HEK293 (cell line): Measurements from ENCODE around the gene KCNAB1.

ENCODE experiments used
- CTCF ChIA-PET: fragments of 350-600 bp; formaldehyde crosslinking; extraction: SDS; loops from one replicate; lab custom pipeline; 2021; ENCODE audit warnings: antibody characterized with exemption; lab: Yijun Ruan, JAX
- POLR2A ChIA-PET: fragments of 300-600 bp; formaldehyde crosslinking; extraction: SDS; loops from one replicate; lab custom pipeline; 2020; ENCODE audit warnings: antibody characterized with exemption, inconsistent platforms; lab: Yijun Ruan, JAX
- H3K27ac ChIP-seq: fragments of 200-500 bp; sonication (Bioruptor generic); 2 replicates; pipeline ENCODE4 v1.5.1; 2014; ENCODE audit warnings: low read depth, low read length, control low read depth, inconsistent platforms; ENCODE audit errors: extremely low read depth
- H3K36me3 ChIP-seq, 2 experiments: fragments of 200-500 bp in 1 of 2; sonication (Bioruptor generic) in 1 of 2; 1 replicate in 1 of 2; 2 replicates in 1 of 2; pipeline ENCODE4 v1.5.1; 2014 to 2017; ENCODE audit warnings: inconsistent platforms in 2 of 2, low read length in 2 of 2; ENCODE audit not compliant: control insufficient read depth in 2 of 2, insufficient read depth in 1 of 2
- H3K4me1 ChIP-seq: fragments of 200-500 bp; sonication (Bioruptor generic); 2 replicates; pipeline ENCODE4 v1.5.1; 2014; ENCODE audit warnings: mild to moderate bottlenecking, low read length, inconsistent platforms; ENCODE audit not compliant: control insufficient read depth, insufficient read depth
- H3K4me3 ChIP-seq: 2 replicates; pipeline ENCODE4 v1.5.1; 2011; ENCODE audit warnings: low read depth, mild to moderate bottlenecking, control low read depth, low read length, moderate library complexity
- H3K9me3 ChIP-seq: fragments of 200-500 bp; sonication (Bioruptor generic); 2 replicates; pipeline ENCODE4 v1.5.1; 2014; ENCODE audit warnings: low read depth, low read length, inconsistent platforms; ENCODE audit not compliant: control insufficient read depth, insufficient read depth
- GFI1B ChIP-seq: fragments of 450-650 bp; formaldehyde crosslinking; IDR thresholded peaks from 2 replicates; pipeline ENCODE4 v1.5.1; 2016; ENCODE audit warnings: missing biosample characterization, missing genetic modification characterization
- GLIS1 ChIP-seq: fragments of 450-650 bp; formaldehyde crosslinking; IDR thresholded peaks from 2 replicates; pipeline ENCODE4 v1.5.1; 2016; ENCODE audit warnings: missing biosample characterization, missing genetic modification characterization
- HOXD13 ChIP-seq: sonication (generic); formaldehyde crosslinking; IDR thresholded peaks from 2 replicates; pipeline ENCODE4 v1.8.0; 2022; ENCODE audit warnings: missing genetic modification reagents, borderline replicate concordance
- KLF10 ChIP-seq: fragments of 450-650 bp; IDR thresholded peaks from 2 replicates; pipeline ENCODE4 v1.5.1; 2018; ENCODE audit warnings: missing biosample characterization, mild to moderate bottlenecking, missing genetic modification characterization
- KLF7 ChIP-seq: fragments of 450-650 bp; formaldehyde crosslinking; IDR thresholded peaks from 2 replicates; pipeline ENCODE4 v1.5.1; 2016; ENCODE audit warnings: missing biosample characterization, missing genetic modification characterization, borderline replicate concordance
- MZF1 ChIP-seq: fragments of 450-650 bp; formaldehyde crosslinking; IDR thresholded peaks from 2 replicates; pipeline ENCODE4 v1.5.1; 2017; ENCODE audit warnings: missing biosample characterization, missing genetic modification characterization, borderline replicate concordance
- WT1 ChIP-seq: fragments of 450-650 bp; formaldehyde crosslinking; IDR thresholded peaks from 2 replicates; pipeline ENCODE4 v1.5.1; 2016; ENCODE audit warnings: missing biosample characterization, missing genetic modification characterization
- ZFP37 ChIP-seq: fragments of 450-650 bp; formaldehyde crosslinking; IDR thresholded peaks from 2 replicates; pipeline ENCODE4 v1.5.1; 2016; ENCODE audit warnings: missing biosample characterization, missing genetic modification characterization
- ZFP41 ChIP-seq: fragments of 450-650 bp; formaldehyde crosslinking; IDR thresholded peaks from 2 replicates; pipeline ENCODE4 v1.5.1; 2016; ENCODE audit warnings: missing biosample characterization, missing genetic modification characterization, borderline replicate concordance
- ZNF214 ChIP-seq: fragments of 450-650 bp; formaldehyde crosslinking; IDR thresholded peaks from 2 replicates; pipeline ENCODE4 v1.5.1; 2017; ENCODE audit warnings: missing biosample characterization, mild to moderate bottlenecking, missing genetic modification characterization, borderline replicate concordance
- ZNF302 ChIP-seq: fragments of 450-650 bp; formaldehyde crosslinking; IDR thresholded peaks from 2 replicates; pipeline ENCODE4 v1.5.1; 2016; ENCODE audit warnings: missing biosample characterization, missing genetic modification characterization, low read depth
- ZNF555 ChIP-seq: fragments of 450-650 bp; formaldehyde crosslinking; conservative IDR thresholded peaks from 2 replicates; pipeline ENCODE4 v1.5.1; 2017; ENCODE audit warnings: missing biosample characterization, mild to moderate bottlenecking, missing genetic modification characterization, inconsistent platforms
- ZNF585B ChIP-seq: fragments of 450-650 bp; formaldehyde crosslinking; IDR thresholded peaks from 2 replicates; pipeline ENCODE4 v1.5.1; 2016; ENCODE audit warnings: missing biosample characterization, missing genetic modification characterization
- ZNF660 ChIP-seq: fragments of 450-650 bp; IDR thresholded peaks from 2 replicates; pipeline ENCODE4 v1.5.1; 2018; ENCODE audit warnings: missing biosample characterization, mild to moderate bottlenecking, missing genetic modification characterization
- ZNF670 ChIP-seq: fragments of 450-650 bp; formaldehyde crosslinking; IDR thresholded peaks from 2 replicates; pipeline ENCODE4 v1.5.1; 2016; ENCODE audit warnings: missing biosample characterization, missing genetic modification characterization, low read depth
- ZNF776 ChIP-seq: fragments of 450-650 bp; formaldehyde crosslinking; IDR thresholded peaks from 2 replicates; pipeline ENCODE4 v1.5.0; 2017; ENCODE audit warnings: missing biosample characterization, missing genetic modification characterization, borderline replicate concordance
- ZSCAN23 ChIP-seq: fragments of 450-650 bp; formaldehyde crosslinking; IDR thresholded peaks from 2 replicates; pipeline ENCODE4 v1.5.1; 2016; ENCODE audit warnings: missing biosample characterization, missing genetic modification characterization
- ZSCAN4 ChIP-seq: fragments of 450-650 bp; formaldehyde crosslinking; IDR thresholded peaks from 2 replicates; pipeline ENCODE4 v1.5.1; 2017; ENCODE audit warnings: missing biosample characterization, missing genetic modification characterization

Gene KCNAB1

DNA sequence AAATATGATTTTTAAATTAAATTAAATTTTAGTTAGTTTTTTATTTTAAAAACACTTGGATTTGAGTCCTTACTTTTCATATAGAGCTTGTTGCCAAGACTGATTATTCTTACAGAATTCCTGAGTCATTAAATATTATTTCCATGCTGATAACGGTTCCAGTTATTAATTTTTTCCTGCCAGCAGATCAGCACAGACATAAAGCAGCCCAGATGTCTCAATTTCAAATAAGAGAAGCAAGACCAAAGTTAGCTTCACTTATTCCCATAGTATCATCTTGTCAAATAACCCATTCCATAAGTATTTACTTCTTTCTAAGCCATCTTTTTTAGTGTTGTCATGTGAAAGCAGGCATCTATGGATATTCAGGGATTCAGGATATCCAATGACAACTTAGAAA lies 359.2 kb downstream of the KCNAB1 start:
- H3K36me3 ChIP-seq: no peaks in the 10 kb centered on the region
- ChIA-PET CTCF (no interaction called here), POLR2A (no interaction called here)
- no peak overlapping the region for H3K4me3 ChIP-seq
- no peak overlapping the region for H3K27ac ChIP-seq
- no peak for TF ChIP-seq KLF10
- no peak for TF ChIP-seq MZF1 (tag by site-specific recombination)
- TF ChIP-seq ZNF585B (tag by site-specific recombination): no peak
- no peak for TF ChIP-seq ZNF776
- TF ChIP-seq, all 188 proteins: peak for 0
- Histone ChIP-seq H3K9me3 (no peaks in the 10 kb centered on the region), H3K4me1 (no peaks in the 10 kb centered on the region)

- TF ChIP-seq ZNF214 (tag by site-specific recombination): no peak
- TF ChIP-seq WT1: no peak
- no peak for TF ChIP-seq ZSCAN4 (tag by site-specific recombination)
- no peak for TF ChIP-seq ZFP41 (tag by site-specific recombination)
- no peak for TF ChIP-seq ZFP37 (tag by site-specific recombination)
- TF ChIP-seq ZNF660 (tag by site-specific recombination): no peak
- no peak for TF ChIP-seq ZSCAN23 (tag by site-specific recombination)
- Histone ChIP-seq H3K9me3 (no peaks in the 10 kb centered on the region), H3K36me3 (no peaks in the 10 kb centered on the region), H3K4me1 (no peaks in the 10 kb centered on the region), H3K27ac (no peak overlapping the region), H3K4me3 (no peak overlapping the region)
- POLR2A ChIA-PET: no interaction called here
- CTCF ChIA-PET: interaction anchor here (0.6 to 1.9 kb wide), 3 partner anchors 15 to 125 kb away, joined by 3 to 6 read pairs (median 3); no protein-coding TSS in a partner anchor
Measured at GRCh38 chr3:156480949-156481348, 360.6 kb downstream of the KCNAB1 start.

- no peak overlapping the region for H3K4me3 ChIP-seq
- H3K4me1 ChIP-seq: no peaks in the 10 kb centered on the region
- H3K27ac ChIP-seq: no peak overlapping the region
- ChIA-PET CTCF (no interaction called here), POLR2A (no interaction called here)
- no peak for TF ChIP-seq GFI1B (tag by site-specific recombination)
- no peaks in the 10 kb centered on the region for H3K9me3 ChIP-seq
- no peaks in the 10 kb centered on the region for H3K36me3 ChIP-seq
Measured at GRCh38 chr3:156483002-156483401, 362.6 kb downstream of the KCNAB1 start.

DNA sequence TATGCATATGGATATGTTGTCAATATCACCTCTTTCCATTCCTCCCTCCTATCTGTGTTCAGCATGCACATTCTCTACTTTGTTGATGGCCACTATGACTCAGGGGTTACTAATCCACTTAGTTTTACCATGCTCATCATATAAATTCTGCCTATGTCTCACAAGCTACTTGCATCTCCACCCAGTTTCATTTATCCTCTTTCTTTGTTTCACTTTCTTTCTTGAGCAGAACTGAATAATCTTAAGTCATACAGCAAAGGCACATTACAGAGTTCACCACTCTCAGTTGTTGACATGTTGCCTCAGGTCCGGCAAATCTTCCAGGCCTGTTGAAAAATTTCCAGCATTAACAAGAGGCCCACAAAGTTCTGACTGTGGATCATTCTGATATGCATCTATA lies 363.0 kb downstream of the KCNAB1 start:
- Histone ChIP-seq H3K4me1 (no peaks in the 10 kb centered on the region), H3K9me3 (no peaks in the 10 kb centered on the region), H3K4me3 (no peak overlapping the region), H3K27ac (no peak overlapping the region), H3K36me3 (no peaks in the 10 kb centered on the region)
- ChIA-PET CTCF (interaction anchor here (0.6 to 0.8 kb wide), 2 partner anchors 38 to 309 kb away, joined by 3 to 4 read pairs; no protein-coding TSS in a partner anchor), POLR2A (no interaction called here)
- no peak for TF ChIP-seq ZNF555 (tag by site-specific recombination)
- no peak for TF ChIP-seq ZNF670 (tag by site-specific recombination)
- TF ChIP-seq KLF7 (tag by site-specific recombination): no peak
- no peak for TF ChIP-seq HOXD13
- no peak for TF ChIP-seq ZNF302 (tag by site-specific recombination)
- no peak for TF ChIP-seq GLIS1 (tag by site-specific recombination)
